ENCODE results near the gene ACBD6.

Gene ACBD6

DNA sequence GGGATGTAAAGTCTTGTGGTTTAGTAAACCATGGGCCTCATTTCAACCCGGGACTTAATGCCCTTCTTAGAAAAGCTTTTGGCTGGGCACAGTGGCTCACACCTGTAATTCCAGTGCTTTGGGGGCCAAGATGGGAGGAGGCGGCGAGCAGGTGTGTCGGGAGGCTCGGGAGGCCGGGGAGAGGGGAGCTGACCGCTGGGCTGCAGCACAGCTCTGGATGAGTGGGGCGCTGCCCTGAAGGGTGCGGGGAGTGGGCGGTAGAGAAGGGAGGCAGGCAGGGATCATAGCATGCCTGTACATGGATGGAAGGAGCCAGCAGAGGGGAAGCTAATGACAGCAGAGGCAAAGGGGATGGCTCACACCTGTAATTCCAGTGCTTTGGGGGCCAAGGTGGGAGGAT, 241.3 kb downstream of the ACBD6 start:
- FAIRE-seq (no peak), DNase-seq (ENCODE audit: insufficient read length, low spot score) (no peak)

DNA sequence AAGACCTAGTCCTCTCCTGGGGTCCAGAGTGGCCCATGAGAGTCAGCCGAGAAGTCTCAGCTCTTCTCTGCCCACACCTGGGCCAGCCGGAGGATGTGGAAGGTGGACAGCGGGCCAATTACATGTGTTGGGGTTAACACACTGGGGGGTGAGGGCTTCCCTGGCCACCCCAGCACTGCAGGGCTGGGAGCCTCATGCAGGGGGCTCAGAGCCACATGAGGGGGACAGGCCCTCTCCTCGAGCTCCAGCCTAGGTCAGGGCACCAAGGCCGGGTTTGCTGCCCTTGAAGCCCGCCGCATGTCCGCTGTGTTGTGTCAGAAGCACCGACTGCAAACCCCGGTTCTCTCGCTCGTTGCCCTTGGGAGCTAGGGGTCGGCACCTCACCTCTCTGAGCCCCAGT, 241.8 kb downstream of the ACBD6 start:
- DNase-seq (ENCODE audit: insufficient read length, low spot score) (no peak), FAIRE-seq (no peak)

GRCh38 chr1:180259431-180260338, 242.7 kb downstream of the ACBD6 start:
- no peak for FAIRE-seq
- DNase-seq (ENCODE audit: insufficient read length, low spot score), result no peak

GRCh38 chr1:180258935-180259334, 243.4 kb downstream of the ACBD6 start:
- no peak for FAIRE-seq
- no peak for DNase-seq (ENCODE audit: insufficient read length, low spot score)

GRCh38 chr1:180258290-180258689, 244.1 kb downstream of the ACBD6 start:
- FAIRE-seq (no peak), DNase-seq (ENCODE audit: insufficient read length, low spot score) (no peak)

GRCh38 chr1:180257486-180257885, 244.9 kb downstream of the ACBD6 start:
- DNase-seq (ENCODE audit: insufficient read length, low spot score), result no peak
- no peak for FAIRE-seq

DNA sequence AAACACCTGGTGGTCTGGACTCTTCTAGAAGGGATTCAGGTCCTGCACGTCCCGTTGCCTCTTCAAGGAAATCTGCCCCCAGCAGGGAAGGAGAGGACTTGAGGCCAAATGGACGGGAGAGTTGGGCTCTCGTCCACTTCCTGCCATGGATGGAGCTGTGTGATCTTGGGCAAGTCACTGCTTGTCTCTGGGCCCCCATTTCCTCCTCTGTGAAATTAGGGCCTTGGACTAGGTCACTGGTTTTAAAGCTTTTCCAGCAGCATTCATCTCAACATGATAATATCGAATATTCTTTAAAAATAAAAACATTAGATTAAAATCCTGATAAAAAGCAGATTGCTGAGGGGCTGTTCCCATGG, 245.4 kb downstream of the ACBD6 start:
- DNase-seq (ENCODE audit: insufficient read length, low spot score) (no peak), FAIRE-seq (no peak)

GRCh38 chr1:180256341-180257027, 245.9 kb downstream of the ACBD6 start:
- DNase-seq (ENCODE audit: insufficient read length, low spot score) (no peak), FAIRE-seq (no peak)

DNA sequence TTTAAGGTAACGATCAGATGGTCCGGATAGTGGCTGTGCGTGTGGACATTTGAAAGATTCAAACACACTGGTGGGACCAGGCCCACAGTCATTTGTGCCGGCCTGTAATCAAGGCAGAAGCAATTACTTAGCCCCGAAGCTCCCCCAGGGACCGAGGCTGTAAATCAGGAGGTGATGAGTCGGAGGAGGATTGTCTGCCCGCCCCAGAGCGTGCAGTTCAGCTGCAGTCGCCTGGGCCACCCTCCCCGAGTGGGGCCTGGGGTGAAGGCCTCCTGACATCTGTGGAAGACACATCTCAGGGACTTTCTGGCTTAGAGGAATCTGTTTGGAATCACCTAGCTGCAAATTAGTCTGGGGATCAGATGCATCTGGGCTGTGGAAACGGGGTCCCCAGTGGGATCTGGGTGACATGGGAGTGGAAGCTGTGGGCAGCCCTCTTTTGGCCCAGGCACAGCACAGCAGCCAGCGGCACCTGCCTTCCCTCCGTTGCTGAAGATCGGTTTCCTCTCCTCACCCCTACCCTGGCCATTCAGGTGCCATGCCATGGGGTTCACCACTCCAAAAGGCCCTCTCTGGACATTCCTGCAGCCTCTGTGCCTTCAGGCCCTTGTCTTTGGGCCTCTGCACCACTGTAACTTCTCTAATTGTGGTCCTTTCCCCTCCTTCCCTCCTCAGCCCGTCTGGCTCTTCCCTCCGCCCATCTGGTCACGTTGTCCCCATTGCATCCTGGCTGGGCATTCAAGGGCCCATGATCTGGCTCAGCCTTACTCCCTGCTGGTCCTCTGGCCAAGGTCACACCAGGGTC, 246.6 kb downstream of the ACBD6 start:
- FAIRE-seq (no peak), DNase-seq (ENCODE audit: insufficient read length, low spot score) (no peak)

DNA sequence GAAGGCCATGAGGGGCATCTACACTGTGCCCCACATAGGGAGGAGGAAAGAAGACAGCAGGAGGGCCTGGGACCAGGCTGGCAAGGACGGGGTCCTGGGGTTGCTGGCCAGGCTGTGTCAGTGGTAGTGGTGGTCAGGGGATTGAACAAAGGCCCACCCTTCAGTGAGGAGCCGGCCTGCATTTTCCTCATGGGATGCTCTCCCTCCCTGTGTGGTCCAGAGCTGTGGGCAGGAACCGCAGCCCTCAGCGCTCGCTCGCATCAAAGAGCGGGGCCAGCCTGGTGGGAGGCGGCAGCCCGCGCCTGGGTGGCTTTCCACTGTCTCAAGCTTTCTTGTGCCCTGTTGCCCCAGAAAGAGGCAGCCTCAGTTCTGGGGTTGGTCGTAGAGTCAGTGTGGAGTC, 247.5 kb downstream of the ACBD6 start:
- DNase-seq (ENCODE audit: insufficient read length, low spot score), result no peak
- FAIRE-seq, result no peak

- FAIRE-seq (no peak), DNase-seq (ENCODE audit: insufficient read length, low spot score) (no peak)
These were observed 247.9 kb downstream of the ACBD6 start for GRCh38 chr1:180254496-180254819.

- FAIRE-seq (no peak), DNase-seq (ENCODE audit: insufficient read length, low spot score) (no peak)
These were observed 248.5 kb downstream of the ACBD6 start for GRCh38 chr1:180253585-180254495.

GRCh38 chr1:180252638-180253536, 249.5 kb downstream of the ACBD6 start:
- DNase-seq (ENCODE audit: insufficient read length, low spot score) (peak; percentile 72), FAIRE-seq (peak; percentile 96)

- FAIRE-seq (no peak), DNase-seq (ENCODE audit: insufficient read length, low spot score) (no peak)
These were observed 250.7 kb downstream of the ACBD6 start for GRCh38 chr1:180251526-180252305.

GRCh38 chr1:180250883-180251509, 251.4 kb downstream of the ACBD6 start:
- FAIRE-seq (no peak), DNase-seq (ENCODE audit: insufficient read length, low spot score) (no peak)

DNA sequence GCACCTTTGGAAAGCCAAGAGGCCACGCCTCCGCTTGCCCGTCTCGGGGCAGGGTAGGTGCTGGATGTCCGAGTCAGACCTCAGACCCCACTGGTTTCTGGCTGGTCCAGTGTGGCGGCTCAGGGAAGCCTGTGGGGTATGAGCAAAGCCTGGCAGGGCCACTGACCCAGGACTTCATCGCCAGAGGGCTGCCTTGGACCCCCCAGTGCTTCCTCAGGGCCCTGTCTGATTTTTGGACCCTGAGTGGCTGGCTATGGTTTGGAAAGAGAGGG, 251.9 kb downstream of the ACBD6 start:
- FAIRE-seq (no peak), DNase-seq (ENCODE audit: insufficient read length, low spot score) (no peak)

GRCh38 chr1:180249725-180250498, 252.5 kb downstream of the ACBD6 start:
- FAIRE-seq (no peak), DNase-seq (ENCODE audit: insufficient read length, low spot score) (no peak)

Data from GM19239 (cell line).